ENCODE measurements around the gene SLC16A10. TPM values are rescaled to one million over a fixed set of nuclear protein-coding genes. Genes with fewer than 3 reads are reported as not detected.

Gene SLC16A10
- polyA plus RNA-seq, 3 donors, result 0.05 to 0.15 TPM; not detected in 1

- 34% methylated on average over 5 of the region's 7 CpGs for WGBS (ENCODE audit: insufficient coverage)
- Histone ChIP-seq H3K9me3 (replicated peaks in 1 of 2; ENCODE audit: control insufficient read depth in 1 of 2, insufficient read depth in 1 of 2, low read length in 2 of 2) (no peaks in the 10 kb centered on the region), H4K20me1 (ENCODE audit: insufficient read depth, low read length) (no peaks in the 10 kb centered on the region), H2AFZ (ENCODE audit: insufficient read depth, low read depth, low read length, poor library complexity, severe bottlenecking) (peak overlapping the region; percentile 33), H3K79me2 (ENCODE audit: insufficient read depth, low read length) (no peaks in the 10 kb centered on the region), H3K4me1 (ENCODE audit: control insufficient read depth in 1 of 2, insufficient read depth in 2 of 2, low read length in 2 of 2) (peaks cover 7 to 13% of the 10 kb centered on the region in 2 donors), H3K4me2 (replicated peaks; ENCODE audit: extremely low read depth, low read length, poor library complexity, severe bottlenecking) (peak overlapping the region; percentile 15), H3K27me3 (ENCODE audit: control insufficient read depth in 2 of 2, insufficient read depth in 2 of 2, low read length in 2 of 2) (no peaks in the 10 kb centered on the region), H3K4me3 (replicated peaks in 1 of 3; ENCODE audit: low read depth in 2 of 3, low read length in 3 of 3) (no peak overlapping the region), H3K9ac (ENCODE audit: insufficient read depth, low read length, poor library complexity, severe bottlenecking) (peak overlapping the region; percentile 32), H3K27ac (ENCODE audit: low read depth in 1 of 2, low read length in 2 of 2) (peak overlapping the region in 1 of 2 donors; percentile 68), H3K36me3 (replicated peaks in 1 of 2; ENCODE audit: control insufficient read depth in 1 of 2, insufficient read depth in 2 of 2, low read length in 2 of 2) (no peaks in the 10 kb centered on the region)
- Mint-ChIP-seq H3K4me3 (peak overlapping the region; percentile 38 to 68), H3K27me3 (ENCODE audit: low read depth in 3 of 3) (peaks cover 0 to 4% (median 0%) of the 10 kb centered on the region in 3 donors), H3K36me3 (no peaks in the 10 kb centered on the region), H3K4me1 (peaks cover 18% of the 10 kb centered on the region), H3K27ac (peak overlapping the region; percentile 87 to 96 (median 94)), H3K9me3 (peaks cover 0 to 5% (median 0%) of the 10 kb centered on the region in 7 donors)
- DNase-seq, result peak; percentile 57 to 80 (median 65)
- intact Hi-C loops (cut with micrococcal nuclease), result loop anchor here in 1 of 2 donors (5.0 kb wide), 1 partner anchor 36 kb away; no protein-coding TSS in a partner anchor
- TF ChIP-seq CTCF (IDR thresholded peaks at IDR 0.05), result no peak
These were observed 26.2 kb downstream of the SLC16A10 start for GRCh38 chr6:111113336-111114086.

GRCh38 chr6:111114087-111114443 is 26.8 kb downstream of the SLC16A10 start:
- Histone ChIP-seq H3K9ac (ENCODE audit: insufficient read depth, low read length, poor library complexity, severe bottlenecking) (peak overlapping the region; percentile 32), H3K79me2 (ENCODE audit: insufficient read depth, low read length) (no peaks in the 10 kb centered on the region), H3K27ac (ENCODE audit: low read depth in 1 of 2, low read length in 2 of 2) (peak overlapping the region in 1 of 2 donors; percentile 68), H3K36me3 (replicated peaks in 1 of 2; ENCODE audit: control insufficient read depth in 1 of 2, insufficient read depth in 2 of 2, low read length in 2 of 2) (no peaks in the 10 kb centered on the region), H4K20me1 (ENCODE audit: insufficient read depth, low read length) (no peaks in the 10 kb centered on the region), H2AFZ (ENCODE audit: insufficient read depth, low read depth, low read length, poor library complexity, severe bottlenecking) (peak overlapping the region; percentile 33), H3K9me3 (replicated peaks in 1 of 2; ENCODE audit: control insufficient read depth in 1 of 2, insufficient read depth in 1 of 2, low read length in 2 of 2) (no peaks in the 10 kb centered on the region), H3K4me3 (replicated peaks in 1 of 3; ENCODE audit: low read depth in 2 of 3, low read length in 3 of 3) (no peak overlapping the region), H3K4me1 (ENCODE audit: control insufficient read depth in 1 of 2, insufficient read depth in 2 of 2, low read length in 2 of 2) (peaks cover 7 to 13% of the 10 kb centered on the region in 2 donors), H3K27me3 (ENCODE audit: control insufficient read depth in 2 of 2, insufficient read depth in 2 of 2, low read length in 2 of 2) (no peaks in the 10 kb centered on the region), H3K4me2 (replicated peaks; ENCODE audit: extremely low read depth, low read length, poor library complexity, severe bottlenecking) (peak overlapping the region; percentile 15)
- intact Hi-C loops (cut with micrococcal nuclease), result loop anchor here in 1 of 2 donors (5.0 kb wide), 1 partner anchor 37 kb away; no protein-coding TSS in a partner anchor
- Mint-ChIP-seq H3K36me3 (no peaks in the 10 kb centered on the region), H3K4me3 (peak overlapping the region in 1 of 2 donors; percentile 68), H3K9me3 (peaks cover 0 to 5% (median 0%) of the 10 kb centered on the region in 7 donors), H3K4me1 (peaks cover 18% of the 10 kb centered on the region), H3K27ac (peak overlapping the region; percentile 87 to 96 (median 94)), H3K27me3 (ENCODE audit: low read depth in 3 of 3) (peaks cover 0 to 4% (median 0%) of the 10 kb centered on the region in 3 donors)
- DNase-seq, result peak; percentile 64 to 86 (median 85)
- no peak for TF ChIP-seq CTCF (IDR thresholded peaks at IDR 0.05)
- WGBS (ENCODE audit: insufficient coverage), result no CpG with 5 or more reads among the region's 2 CpGs

Measured in CD14-positive monocyte (primary cell).